ENCODE data around the gene TBXAS1. TPM values are rescaled to one million over a fixed set of nuclear protein-coding genes. Genes with fewer than 3 reads are reported as not detected.

The TBXAS1 gene
- total RNA-seq, 2 experiments from 2014 or later: 0.86 TPM; not detected in 1

DNA sequence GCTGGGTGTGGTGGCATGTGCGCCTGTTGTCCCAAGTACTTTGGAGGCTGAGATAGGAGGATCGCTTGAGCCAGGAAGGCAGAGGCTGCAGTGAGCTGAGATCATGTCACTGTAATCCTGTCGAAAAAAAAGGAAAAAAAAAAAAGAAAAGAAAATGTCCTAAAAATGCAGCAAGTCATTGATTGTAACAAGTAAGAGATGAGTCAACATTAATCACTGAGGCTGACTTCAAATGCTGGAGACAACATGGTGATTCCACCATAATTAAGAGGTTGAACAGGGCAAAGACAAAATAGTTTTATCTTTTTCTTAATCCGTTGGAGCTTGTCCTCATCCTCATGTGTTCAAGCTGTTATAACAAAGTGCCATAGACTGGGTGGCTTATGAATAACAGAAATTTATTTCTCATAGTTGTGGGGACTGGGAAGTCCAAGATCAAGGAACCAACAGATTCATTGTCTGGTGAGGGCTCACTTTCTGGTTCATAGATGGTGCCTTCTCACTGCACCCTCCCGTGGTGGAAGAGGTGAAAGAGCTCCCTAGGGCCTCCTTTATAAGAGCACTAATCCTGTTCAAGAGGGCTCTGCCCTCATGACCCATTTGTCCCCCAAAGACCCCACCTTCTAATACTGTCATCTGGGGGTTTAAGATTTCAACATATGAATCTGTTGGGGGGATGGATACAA, 60.3 kb downstream of the TBXAS1 start:
- Histone ChIP-seq H3K36me3 (ENCODE audit: insufficient read depth, low read length) (no peaks in the 10 kb centered on the region), H3K4me2 (ENCODE audit: low read length) (no peak overlapping the region)
- CTCF ChIA-PET (ENCODE audit: unreplicated experiment): no interaction called here

DNA sequence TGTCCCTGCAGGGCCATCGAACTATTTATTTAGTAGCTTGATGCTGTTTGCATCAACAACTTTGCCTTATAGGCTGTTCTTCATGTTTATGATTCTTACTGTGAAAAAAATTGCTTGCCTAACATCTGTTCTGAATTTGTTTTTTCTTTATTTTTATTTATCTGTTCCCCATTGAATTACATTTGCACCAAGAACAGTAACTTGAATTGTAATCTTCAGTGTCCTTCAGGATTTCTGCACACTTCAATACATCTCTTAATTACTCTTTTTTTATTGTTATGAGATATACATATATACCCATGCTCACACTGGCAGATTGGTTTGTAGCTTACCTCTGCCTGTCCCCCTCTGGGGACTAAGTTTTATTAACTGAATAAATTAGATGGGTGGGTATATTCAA, 64.4 kb downstream of the TBXAS1 start:
- Histone ChIP-seq H3K4me3 (ENCODE audit: low read depth, low read length, poor library complexity, severe bottlenecking) (no peak overlapping the region), H3K4me2 (ENCODE audit: low read length) (no peak overlapping the region), H4K20me1 (ENCODE audit: insufficient read depth, low read length) (no peaks in the 10 kb centered on the region), H3K9me2 (ENCODE audit: insufficient read depth, low read length) (no peaks in the 10 kb centered on the region), H2AFZ (ENCODE audit: low read length) (no peak overlapping the region), H3K4me1 (ENCODE audit: insufficient read depth, low read length, poor library complexity, severe bottlenecking) (peaks cover 10% of the 10 kb centered on the region), H3K36me3 (ENCODE audit: insufficient read depth, low read length) (no peaks in the 10 kb centered on the region), H3K27ac (ENCODE audit: low read depth, low read length, poor library complexity, severe bottlenecking) (no peak overlapping the region), H3K79me2 (ENCODE audit: insufficient read depth, low read depth, low read length) (no peaks in the 10 kb centered on the region), H3K9me3 (ENCODE audit: low read length) (no peaks in the 10 kb centered on the region)
- TF ChIP-seq, protein P1, sequence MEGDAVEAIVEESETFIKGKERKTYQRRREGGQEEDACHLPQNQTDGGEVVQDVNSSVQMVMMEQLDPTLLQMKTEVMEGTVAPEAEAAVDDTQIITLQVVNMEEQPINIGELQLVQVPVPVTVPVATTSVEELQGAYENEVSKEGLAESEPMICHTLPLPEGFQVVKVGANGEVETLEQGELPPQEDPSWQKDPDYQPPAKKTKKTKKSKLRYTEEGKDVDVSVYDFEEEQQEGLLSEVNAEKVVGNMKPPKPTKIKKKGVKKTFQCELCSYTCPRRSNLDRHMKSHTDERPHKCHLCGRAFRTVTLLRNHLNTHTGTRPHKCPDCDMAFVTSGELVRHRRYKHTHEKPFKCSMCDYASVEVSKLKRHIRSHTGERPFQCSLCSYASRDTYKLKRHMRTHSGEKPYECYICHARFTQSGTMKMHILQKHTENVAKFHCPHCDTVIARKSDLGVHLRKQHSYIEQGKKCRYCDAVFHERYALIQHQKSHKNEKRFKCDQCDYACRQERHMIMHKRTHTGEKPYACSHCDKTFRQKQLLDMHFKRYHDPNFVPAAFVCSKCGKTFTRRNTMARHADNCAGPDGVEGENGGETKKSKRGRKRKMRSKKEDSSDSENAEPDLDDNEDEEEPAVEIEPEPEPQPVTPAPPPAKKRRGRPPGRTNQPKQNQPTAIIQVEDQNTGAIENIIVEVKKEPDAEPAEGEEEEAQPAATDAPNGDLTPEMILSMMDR (conservative IDR thresholded peaks at IDR 0.05; ENCODE audit: low read length): no peak
- no peak for TF ChIP-seq EZH2phosphoT487 (IDR thresholded peaks at IDR 0.05; ENCODE audit: borderline replicate concordance, low read depth, low read length)
- no TSS peak for BruUV-seq (replicated peaks)
- DNase-seq (ENCODE audit: low spot score): no peak
- CTCF ChIA-PET (ENCODE audit: unreplicated experiment): no interaction called here
- POLR2A ChIA-PET: interaction anchor here (0.6 to 1.0 kb wide), 3 partner anchors 10 to 1305 kb away, joined by 3 to 4 read pairs (median 3); no protein-coding TSS in a partner anchor
- intact Hi-C loops (cut with micrococcal nuclease; ENCODE audit: unreplicated experiment): no loop called here

More for the DNA sequence above, 60.3 kb downstream of the TBXAS1 start:
- TF ChIP-seq EZH2phosphoT487 (IDR thresholded peaks at IDR 0.05; ENCODE audit: borderline replicate concordance, low read depth, low read length): no peak
- TF ChIP-seq, protein P1 (conservative IDR thresholded peaks at IDR 0.05; ENCODE audit: low read length): peak; percentile 25; the same call in 1 of the 2 replicates
- no peaks in the 10 kb centered on the region for H3K9me3 ChIP-seq (ENCODE audit: low read length)
- no peak overlapping the region for H2AFZ ChIP-seq (ENCODE audit: low read length)
- no peak overlapping the region for H3K27ac ChIP-seq (ENCODE audit: low read depth, low read length, poor library complexity, severe bottlenecking)
- POLR2A ChIA-PET: interaction anchor here (1.0 kb wide), 3 partner anchors 10 to 23 kb away, joined by 3 to 4 read pairs (median 3); no protein-coding TSS in a partner anchor
- no peak for DNase-seq (ENCODE audit: low spot score)
- no peaks in the 10 kb centered on the region for H3K4me1 ChIP-seq (ENCODE audit: insufficient read depth, low read length, poor library complexity, severe bottlenecking)
- intact Hi-C loops (cut with micrococcal nuclease; ENCODE audit: unreplicated experiment): no loop called here
- no TSS peak for BruUV-seq (replicated peaks)
- H4K20me1 ChIP-seq (ENCODE audit: insufficient read depth, low read length): no peaks in the 10 kb centered on the region
- no peak overlapping the region for H3K4me3 ChIP-seq (ENCODE audit: low read depth, low read length, poor library complexity, severe bottlenecking)
- H3K9me2 ChIP-seq (ENCODE audit: insufficient read depth, low read length): no peaks in the 10 kb centered on the region
- H3K79me2 ChIP-seq (ENCODE audit: insufficient read depth, low read depth, low read length): no peaks in the 10 kb centered on the region

DNA sequence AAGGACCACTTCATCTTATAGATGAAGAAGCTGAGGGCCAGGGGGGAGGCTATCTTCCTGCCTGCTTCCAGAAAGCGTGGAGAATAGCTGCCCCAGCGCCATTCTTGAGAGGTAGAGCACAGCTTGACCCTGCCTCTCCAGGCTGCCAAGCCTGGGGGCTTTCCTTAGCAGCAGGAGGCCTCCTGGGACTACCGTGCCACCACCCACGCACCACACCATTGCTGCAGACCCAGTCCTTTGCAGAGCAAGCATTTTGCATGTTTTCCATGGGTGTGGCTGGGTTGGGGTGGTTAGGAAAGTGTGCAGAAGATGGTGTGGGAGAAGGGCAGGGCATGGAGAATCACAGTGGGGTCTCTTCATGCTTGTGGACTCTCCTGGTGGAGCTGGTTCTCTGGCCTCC, 64.9 kb downstream of the TBXAS1 start:
- H3K4me3 ChIP-seq (ENCODE audit: low read depth, low read length, poor library complexity, severe bottlenecking): no peak overlapping the region
- intact Hi-C loops (cut with micrococcal nuclease; ENCODE audit: unreplicated experiment): no loop called here
- no peaks in the 10 kb centered on the region for H3K9me3 ChIP-seq (ENCODE audit: low read length)
- H3K9me2 ChIP-seq (ENCODE audit: insufficient read depth, low read length): no peaks in the 10 kb centered on the region
- no peak for TF ChIP-seq EZH2phosphoT487 (IDR thresholded peaks at IDR 0.05; ENCODE audit: borderline replicate concordance, low read depth, low read length)
- TF ChIP-seq, protein P1 (conservative IDR thresholded peaks at IDR 0.05; ENCODE audit: low read length): no peak
- no TSS peak for BruUV-seq (replicated peaks)
- DNase-seq (ENCODE audit: low spot score): no peak
- ChIA-PET CTCF (ENCODE audit: unreplicated experiment) (no interaction called here), POLR2A (interaction anchor here (0.6 to 1.0 kb wide), 3 partner anchors 11 to 1305 kb away, joined by 3 to 4 read pairs (median 3); no protein-coding TSS in a partner anchor)
- H3K79me2 ChIP-seq (ENCODE audit: insufficient read depth, low read depth, low read length): no peaks in the 10 kb centered on the region
- peaks cover 15% of the 10 kb centered on the region for H3K4me1 ChIP-seq (ENCODE audit: insufficient read depth, low read length, poor library complexity, severe bottlenecking)
- no peak overlapping the region for H3K4me2 ChIP-seq (ENCODE audit: low read length)
- no peak overlapping the region for H3K27ac ChIP-seq (ENCODE audit: low read depth, low read length, poor library complexity, severe bottlenecking)
- no peak overlapping the region for H2AFZ ChIP-seq (ENCODE audit: low read length)
- no peaks in the 10 kb centered on the region for H3K36me3 ChIP-seq (ENCODE audit: insufficient read depth, low read length)
- H4K20me1 ChIP-seq (ENCODE audit: insufficient read depth, low read length): no peaks in the 10 kb centered on the region
